Endometrium (tissue), 2 donors: Measurements from ENCODE around the gene RASL10B.

Source experiments
- FAIRE-seq: peaks from 2 replicates; lab custom pipeline; 2012; peaks lifted over from hg19 to GRCh38; lab: Jason Lieb, UNC
- donor health status: control.
- donor health status: control.

Gene RASL10B

GRCh38 chr17:35717475-35717874 is 14.0 kb upstream of the RASL10B start:
- FAIRE-seq, result no peak

GRCh38 chr17:35723735-35724134 is 7.7 kb upstream of the RASL10B start:
- no peak for FAIRE-seq

GRCh38 chr17:35725058-35725457 is 6.4 kb upstream of the RASL10B start:
- no peak for FAIRE-seq

- FAIRE-seq, result no peak
Observed at GRCh38 chr17:35725802-35726126, 5.7 kb upstream of the RASL10B start.

- FAIRE-seq, result no peak
Observed at GRCh38 chr17:35726127-35726952, 5.1 kb upstream of the RASL10B start.

GRCh38 chr17:35726953-35727460 is 4.4 kb upstream of the RASL10B start:
- no peak for FAIRE-seq

GRCh38 chr17:35727635-35728034 is 3.8 kb upstream of the RASL10B start:
- FAIRE-seq, result no peak

- FAIRE-seq, result no peak
Observed at GRCh38 chr17:35728551-35728950, 2.9 kb upstream of the RASL10B start.

- no peak for FAIRE-seq
Observed at GRCh38 chr17:35729405-35729833, 2.0 kb upstream of the RASL10B start.

GRCh38 chr17:35730400-35731005 is 936 bp upstream of the RASL10B start:
- FAIRE-seq, result no peak

- no peak for FAIRE-seq
Observed at GRCh38 chr17:35731917-35732805, 722 bp downstream of the RASL10B start.

- no peak for FAIRE-seq
Observed at GRCh38 chr17:35732806-35733136, 1.3 kb downstream of the RASL10B start.

GRCh38 chr17:35733366-35733765 is 1.9 kb downstream of the RASL10B start:
- no peak for FAIRE-seq

GRCh38 chr17:35734396-35734795 is 3.0 kb downstream of the RASL10B start:
- FAIRE-seq, result no peak

- no peak for FAIRE-seq
Observed at GRCh38 chr17:35735036-35735805, 3.8 kb downstream of the RASL10B start.

GRCh38 chr17:35736236-35736635 is 4.8 kb downstream of the RASL10B start:
- FAIRE-seq, result no peak

- no peak for FAIRE-seq
Observed at GRCh38 chr17:35738519-35739133, 7.2 kb downstream of the RASL10B start.

- no peak for FAIRE-seq
Observed at GRCh38 chr17:35740216-35740615, 8.8 kb downstream of the RASL10B start.

- FAIRE-seq, result no peak
Observed at GRCh38 chr17:35740997-35741931, 9.8 kb downstream of the RASL10B start.

GRCh38 chr17:35742496-35742895 is 11.1 kb downstream of the RASL10B start:
- no peak for FAIRE-seq
